Fibroblast of villous mesenchyme (primary cell): ENCODE measurements around the gene HAGHL. TPM values are rescaled to one million over a fixed set of nuclear protein-coding genes. Genes with fewer than 3 reads are reported as not detected.

Experiments
- DNase-seq: peaks from one replicate; pipeline ENCODE4 v3.0.0-alpha.2; 2010; ENCODE audit warnings: low read depth
- H3K4me3 ChIP-seq: 2 replicates; pipeline ENCODE4 v1.5.1; 2011; ENCODE audit warnings: low read depth, mild to moderate bottlenecking, low read length
- total RNA-seq: library from RNA; depleted of rRNA; stranded (reverse); fragments of >200 nt; gene quantifications from 2 replicates; pipeline ENCODE4 v1.2.3, GENCODE V29; 2012
- TF ChIP-seq, protein P1 (sequence below): IDR thresholded peaks from 2 replicates; pipeline ENCODE4 v1.5.1; 2012; ENCODE audit warnings: low read depth, mild to moderate bottlenecking, low read length; ENCODE audit not compliant: insufficient read depth

The HAGHL gene
- total RNA-seq, 1 donor, result 14.7 TPM

DNA sequence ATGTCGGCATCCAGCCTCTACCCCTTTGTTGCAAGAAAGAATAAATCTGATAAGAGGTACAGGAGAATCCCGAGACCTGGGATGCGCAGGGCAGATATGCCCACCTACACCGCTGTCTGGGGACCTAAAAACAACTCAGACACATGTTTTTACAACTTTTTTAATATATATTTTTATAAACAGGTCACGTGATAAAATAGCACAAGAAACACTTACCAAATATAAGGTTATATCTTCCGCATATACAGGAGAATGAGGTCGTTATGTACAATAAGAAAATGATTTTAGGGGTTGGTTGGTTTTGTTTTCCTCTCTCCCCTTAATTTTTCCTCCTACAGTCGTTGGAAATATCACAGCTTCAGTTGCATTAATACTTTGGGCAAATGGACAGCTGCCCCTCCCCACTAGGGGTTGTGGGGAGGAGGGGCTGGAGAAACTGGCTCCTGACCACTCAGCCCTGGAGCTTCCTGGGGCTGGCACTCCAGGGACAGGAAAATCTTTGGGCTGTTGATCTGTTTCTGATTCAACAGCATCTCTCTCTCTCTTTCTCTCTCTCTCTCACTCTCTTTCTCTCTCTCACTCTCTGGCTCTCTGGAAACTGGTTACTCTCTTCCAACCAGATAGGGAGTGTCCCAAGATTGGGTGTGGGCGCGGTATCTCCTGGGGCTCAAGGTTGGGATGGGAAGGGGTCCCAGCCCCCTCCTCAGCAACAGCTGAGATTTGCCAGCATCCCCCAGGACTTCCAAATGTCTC is 34.4 kb upstream of the HAGHL start:
- H3K4me3 ChIP-seq, result no peak overlapping the region
- no peak for DNase-seq

DNA sequence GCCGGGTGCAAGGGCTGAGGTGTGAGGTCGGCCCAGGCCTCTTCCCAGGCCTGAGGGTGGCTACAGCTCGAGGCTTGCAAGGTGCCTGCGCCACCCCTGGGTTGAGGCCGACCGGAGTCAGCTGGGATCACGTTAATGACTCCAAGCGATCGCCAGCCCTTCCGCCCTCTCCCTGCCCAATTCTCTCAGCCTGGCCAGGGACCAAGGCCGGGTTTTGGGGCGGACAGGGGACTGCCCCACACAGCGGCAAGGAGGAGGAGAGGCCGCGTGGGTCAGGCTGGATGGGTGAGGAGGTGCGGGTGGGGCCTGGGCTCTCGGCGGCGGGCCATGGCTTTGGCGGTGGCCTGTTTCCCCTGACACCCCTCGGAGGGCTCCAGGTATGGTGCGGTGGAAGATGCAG is 33.5 kb upstream of the HAGHL start:
- DNase-seq, result no peak
- no peak overlapping the region for H3K4me3 ChIP-seq
- TF ChIP-seq, protein P1, sequence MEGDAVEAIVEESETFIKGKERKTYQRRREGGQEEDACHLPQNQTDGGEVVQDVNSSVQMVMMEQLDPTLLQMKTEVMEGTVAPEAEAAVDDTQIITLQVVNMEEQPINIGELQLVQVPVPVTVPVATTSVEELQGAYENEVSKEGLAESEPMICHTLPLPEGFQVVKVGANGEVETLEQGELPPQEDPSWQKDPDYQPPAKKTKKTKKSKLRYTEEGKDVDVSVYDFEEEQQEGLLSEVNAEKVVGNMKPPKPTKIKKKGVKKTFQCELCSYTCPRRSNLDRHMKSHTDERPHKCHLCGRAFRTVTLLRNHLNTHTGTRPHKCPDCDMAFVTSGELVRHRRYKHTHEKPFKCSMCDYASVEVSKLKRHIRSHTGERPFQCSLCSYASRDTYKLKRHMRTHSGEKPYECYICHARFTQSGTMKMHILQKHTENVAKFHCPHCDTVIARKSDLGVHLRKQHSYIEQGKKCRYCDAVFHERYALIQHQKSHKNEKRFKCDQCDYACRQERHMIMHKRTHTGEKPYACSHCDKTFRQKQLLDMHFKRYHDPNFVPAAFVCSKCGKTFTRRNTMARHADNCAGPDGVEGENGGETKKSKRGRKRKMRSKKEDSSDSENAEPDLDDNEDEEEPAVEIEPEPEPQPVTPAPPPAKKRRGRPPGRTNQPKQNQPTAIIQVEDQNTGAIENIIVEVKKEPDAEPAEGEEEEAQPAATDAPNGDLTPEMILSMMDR, result no peak

More for the DNA sequence above, 34.4 kb upstream of the HAGHL start:
- TF ChIP-seq, protein P1, result no peak

DNA sequence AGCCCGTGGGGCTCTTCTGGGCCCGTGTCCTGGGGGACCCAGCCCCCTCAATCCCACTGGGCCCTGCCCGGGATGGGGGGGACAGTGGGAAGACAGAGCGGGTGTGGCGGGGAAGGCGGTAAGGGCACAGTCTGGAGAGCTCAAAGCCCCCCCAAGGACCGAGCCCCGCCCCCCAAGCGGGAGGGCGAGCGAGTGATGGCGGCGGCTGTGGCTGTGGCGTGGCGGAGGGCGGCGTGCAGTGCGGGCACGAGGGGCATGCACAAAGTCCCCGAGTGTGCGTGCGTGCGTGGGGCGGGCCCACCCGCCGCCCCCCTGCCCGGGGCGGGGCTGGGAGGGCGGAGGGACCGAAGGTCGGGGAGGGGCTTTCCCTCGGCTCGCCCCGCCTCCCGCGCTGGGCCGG is 33.1 kb upstream of the HAGHL start:
- TF ChIP-seq, protein P1, result no peak
- H3K4me3 ChIP-seq, result no peak overlapping the region
- no peak for DNase-seq

DNA sequence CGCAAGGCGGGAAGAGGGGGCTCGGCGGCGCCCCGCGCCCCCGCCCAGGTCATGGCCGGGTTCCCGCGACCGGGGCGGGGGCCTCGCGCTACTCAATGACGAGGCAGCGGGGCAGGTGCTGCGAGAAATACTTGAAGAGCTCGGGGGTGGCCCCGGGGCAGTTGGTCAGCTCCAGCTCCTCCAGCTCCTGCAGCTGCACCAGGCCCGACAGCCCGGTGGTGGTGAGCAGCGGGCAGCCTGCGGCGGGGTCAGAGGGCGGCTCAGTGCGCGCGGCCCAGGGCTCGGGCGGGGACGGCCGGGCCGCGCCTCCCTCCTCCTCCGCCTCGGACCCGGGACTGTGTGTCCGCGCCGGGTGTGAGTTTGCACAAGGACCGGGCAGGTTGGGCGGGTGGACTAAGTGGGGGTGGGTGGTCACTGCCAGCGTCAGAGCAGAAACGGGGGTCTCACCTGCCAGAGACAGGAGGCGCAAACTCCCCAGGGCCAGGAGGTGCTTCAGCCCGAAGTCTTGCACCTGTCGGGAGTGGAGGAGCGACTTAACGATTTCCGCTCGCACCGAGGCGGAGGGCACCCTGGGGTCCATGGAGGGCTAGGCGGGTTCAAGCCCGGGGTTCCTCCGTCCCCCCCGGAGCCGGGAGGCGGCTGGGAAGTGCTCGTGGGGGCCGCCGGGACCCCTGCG is 32.6 kb upstream of the HAGHL start:
- H3K4me3 ChIP-seq, result no peak overlapping the region
- no peak for DNase-seq
- TF ChIP-seq, protein P1, result no peak

DNA sequence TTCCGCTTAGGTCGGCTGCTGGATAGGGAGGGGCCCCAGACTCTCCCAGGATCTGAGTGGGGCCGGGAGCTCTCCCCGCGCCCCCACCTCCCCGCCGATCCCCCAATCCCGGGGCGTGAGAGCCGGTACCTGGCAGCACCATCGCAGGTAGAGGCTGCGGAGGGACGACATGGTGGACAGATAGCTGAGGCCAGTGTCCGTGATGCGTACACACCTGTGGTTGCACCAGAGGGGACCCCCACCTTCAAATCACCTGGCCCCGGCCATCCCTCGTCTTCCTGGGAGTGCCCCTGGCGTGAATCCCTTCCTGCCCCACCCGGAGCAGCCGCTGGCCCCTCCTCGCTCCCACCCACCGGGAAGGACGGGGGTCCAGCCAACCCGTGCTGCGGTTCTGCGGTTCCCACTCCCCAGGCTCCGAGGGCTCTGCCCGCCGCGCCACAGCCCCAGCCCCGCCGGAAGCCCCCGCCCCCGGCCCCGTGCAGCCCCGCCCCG is 32.0 kb upstream of the HAGHL start:
- DNase-seq, result no peak
- no peak overlapping the region for H3K4me3 ChIP-seq
- TF ChIP-seq, protein P1, result no peak

DNA sequence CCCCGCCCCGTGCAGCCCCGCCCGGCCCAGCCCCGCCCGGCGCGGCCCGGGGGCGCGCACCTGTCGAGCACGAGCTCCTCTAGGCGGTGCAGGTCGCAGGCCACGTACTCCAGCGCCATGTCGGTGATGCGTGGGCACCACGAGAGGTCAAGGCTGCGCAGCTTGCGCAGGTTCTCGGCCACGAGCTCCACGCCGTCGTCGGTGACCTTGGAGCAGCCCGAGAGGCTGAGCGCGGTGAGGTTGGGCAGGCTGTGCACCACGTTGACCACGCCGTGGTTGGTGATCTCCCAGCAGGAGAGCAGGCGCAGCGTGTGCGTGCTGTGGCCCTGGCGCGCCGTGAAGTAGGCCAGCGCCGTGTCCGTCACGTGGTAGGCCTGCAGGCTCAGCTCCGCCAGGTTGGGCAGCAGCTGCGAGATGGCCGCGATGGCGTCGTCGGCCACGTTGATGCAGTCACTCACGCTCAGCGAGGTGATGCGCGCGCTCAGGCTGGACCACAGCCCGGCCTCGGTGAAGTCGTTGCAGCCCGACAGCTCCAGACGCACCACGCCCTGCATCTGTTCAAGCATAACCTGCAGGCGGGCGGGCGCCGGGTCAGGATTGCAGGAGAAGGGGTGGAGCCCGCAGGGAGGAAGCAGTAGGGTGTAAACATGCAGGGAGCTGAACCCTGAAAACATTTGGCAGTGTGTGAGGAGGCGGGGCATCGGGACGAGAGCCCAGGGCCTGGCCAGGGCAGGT is 31.4 kb upstream of the HAGHL start:
- TF ChIP-seq, protein P1, result no peak
- no peak for DNase-seq
- no peak overlapping the region for H3K4me3 ChIP-seq
